ENCODE data around the gene MT1B. TPM values are rescaled to one million over a fixed set of nuclear protein-coding genes. Genes with fewer than 3 reads are reported as not detected.

MT1B gene
- total and polyA plus RNA-seq, 8 donors: 5.8 TPM; not detected in 7

GRCh38 chr16:56684926-56685590 is 33.4 kb downstream of the MT1B start:
- TF ChIP-seq POLR2A (IDR thresholded peaks at IDR 0.05) (no peak), POLR2AphosphoS5 (IDR thresholded peaks at IDR 0.05) (peak; percentile 13 to 29 (median 13)), EP300 (IDR thresholded peaks at IDR 0.05) (no peak)
- H3K27me3 ChIP-seq: no peaks in the 10 kb centered on the region
- peak overlapping the region in 2 of 4 donors; percentile 56 to 69 for H3K4me3 ChIP-seq
- H3K4me1 ChIP-seq: peaks cover 18 to 40% (median 38%) of the 10 kb centered on the region in 4 donors
- intact Hi-C loops (cut with DNase I; ENCODE audit: low total_unique reads): no loop called here
- DNase-seq: no peak
- peaks cover 0 to 11% (median 0%) of the 10 kb centered on the region in 4 donors for H3K36me3 ChIP-seq
- peak overlapping the region; percentile 32 to 86 (median 86) for H3K27ac ChIP-seq
- 56 to 77% (median 61%) methylated on average over 4 of the region's 4 CpGs for WGBS, 5 donors
- H3K9me3 ChIP-seq: peaks cover 0 to 11% (median 0%) of the 10 kb centered on the region in 4 donors

- H3K9me3 ChIP-seq: peaks cover 0 to 11% (median 0%) of the 10 kb centered on the region in 4 donors
- H3K27ac ChIP-seq: no peak overlapping the region
- peaks cover 0 to 11% (median 0%) of the 10 kb centered on the region in 4 donors for H3K36me3 ChIP-seq
- H3K27me3 ChIP-seq: no peaks in the 10 kb centered on the region
- TF ChIP-seq POLR2A (IDR thresholded peaks at IDR 0.05) (no peak), EP300 (IDR thresholded peaks at IDR 0.05) (no peak), CTCF (IDR thresholded peaks at IDR 0.05) (no peak), POLR2AphosphoS5 (IDR thresholded peaks at IDR 0.05) (no peak)
- 90 to 98% (median 96%) methylated on average over 7 of the region's 7 CpGs for WGBS, 5 donors
- DNase-seq: no peak
- peaks cover 18 to 34% (median 31%) of the 10 kb centered on the region in 4 donors for H3K4me1 ChIP-seq
- intact Hi-C loops (cut with DNase I; ENCODE audit: low total_unique reads): no loop called here
- no peak overlapping the region for H3K4me3 ChIP-seq
Measured at GRCh38 chr16:56686758-56687157, 35.1 kb downstream of the MT1B start.

- DNase-seq: no peak
- Histone ChIP-seq H3K9me3 (peaks cover 0 to 11% (median 0%) of the 10 kb centered on the region in 4 donors), H3K27ac (peak overlapping the region in 1 of 5 donors; percentile 1), H3K36me3 (peaks cover 0 to 11% (median 0%) of the 10 kb centered on the region in 4 donors), H3K4me1 (peaks cover 5 to 20% (median 17%) of the 10 kb centered on the region in 4 donors), H3K4me3 (no peak overlapping the region), H3K27me3 (no peaks in the 10 kb centered on the region)
- TF ChIP-seq EP300 (IDR thresholded peaks at IDR 0.05) (no peak), CTCF (IDR thresholded peaks at IDR 0.05) (no peak)
- intact Hi-C loops (cut with DNase I; ENCODE audit: low total_unique reads): no loop called here
- whole genome bisulfite sequencing, 5 donors: 33 to 61% (median 38%) methylated on average over 1 of the region's 1 CpG
Measured at GRCh38 chr16:56688762-56689161, 37.1 kb downstream of the MT1B start.

- TF ChIP-seq CTCF (IDR thresholded peaks at IDR 0.05) (no peak), EP300 (IDR thresholded peaks at IDR 0.05) (no peak), POLR2AphosphoS5 (IDR thresholded peaks at IDR 0.05) (no peak), POLR2A (IDR thresholded peaks at IDR 0.05) (no peak)
- peaks cover 0 to 11% (median 0%) of the 10 kb centered on the region in 4 donors for H3K9me3 ChIP-seq
- H3K4me3 ChIP-seq: no peak overlapping the region
- intact Hi-C loops (cut with DNase I; ENCODE audit: low total_unique reads): no loop called here
- no peaks in the 10 kb centered on the region for H3K27me3 ChIP-seq
- H3K4me1 ChIP-seq: peaks cover 1 to 16% (median 13%) of the 10 kb centered on the region in 4 donors
- H3K36me3 ChIP-seq: peaks cover 0 to 11% (median 0%) of the 10 kb centered on the region in 4 donors
- peak overlapping the region in 1 of 5 donors; percentile 1 for H3K27ac ChIP-seq
- WGBS, 5 donors: 47 to 69% (median 56%) methylated on average over 3 of the region's 3 CpGs
- DNase-seq: no peak
Measured at GRCh38 chr16:56689171-56689570, 37.5 kb downstream of the MT1B start.
